ENCODE measurements around the gene ANKRD55. TPM values are rescaled to one million over a fixed set of nuclear protein-coding genes. Genes with fewer than 3 reads are reported as not detected.

Gene ANKRD55
- polyA plus RNA-seq, 1 of the 3 experiments (the other 2 are of a cell fraction), result not detected

DNA sequence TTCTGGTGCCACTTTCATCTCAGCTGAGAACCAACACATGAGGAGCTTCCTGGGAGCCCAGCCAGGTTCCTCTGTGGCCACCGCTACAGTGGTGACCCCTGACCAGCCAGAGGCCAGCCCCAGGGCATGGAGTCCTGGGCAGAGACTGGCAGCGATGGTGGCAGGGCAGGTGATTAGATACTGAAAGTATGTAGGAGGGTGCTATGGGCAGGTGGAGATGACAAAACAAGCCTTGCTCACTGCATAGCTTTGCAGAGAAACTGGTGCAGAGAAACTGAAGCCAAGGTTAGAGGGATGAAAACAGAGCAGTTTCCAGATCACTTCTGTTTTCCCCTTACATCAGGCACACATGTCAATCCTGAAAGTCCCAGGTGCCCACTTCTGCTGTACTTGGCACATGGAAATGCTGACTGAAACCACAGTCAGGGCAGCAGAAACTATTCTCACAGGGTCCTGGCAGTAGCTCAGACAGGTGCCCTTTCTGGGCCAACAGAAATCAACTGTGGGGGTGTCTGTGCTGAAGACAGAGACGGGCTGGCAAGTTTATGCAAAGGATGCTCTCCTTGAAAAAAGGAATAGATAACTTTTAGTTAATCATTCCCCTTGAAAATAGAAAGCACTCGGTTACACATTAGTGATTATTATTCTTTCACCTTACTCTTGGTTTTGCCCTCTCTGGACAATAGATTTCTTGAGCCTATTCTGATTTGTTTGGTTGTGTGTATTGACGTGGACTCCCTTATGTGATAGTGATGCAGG is 90.3 kb downstream of the ANKRD55 start:
- H3K9me2 ChIP-seq, result no peaks in the 10 kb centered on the region
- CTCF ChIA-PET, result no interaction called here
- TF ChIP-seq RCOR1 (IDR thresholded peaks at IDR 0.05; ENCODE audit: low read length), result no peak
- TF ChIP-seq NRF1 (IDR thresholded peaks at IDR 0.05; ENCODE audit: low read depth, low read length), result no peak
- no peak for TF ChIP-seq FOXJ3 (CRISPR knock-in tag; IDR thresholded peaks at IDR 0.05)
- TF ChIP-seq, protein P1, sequence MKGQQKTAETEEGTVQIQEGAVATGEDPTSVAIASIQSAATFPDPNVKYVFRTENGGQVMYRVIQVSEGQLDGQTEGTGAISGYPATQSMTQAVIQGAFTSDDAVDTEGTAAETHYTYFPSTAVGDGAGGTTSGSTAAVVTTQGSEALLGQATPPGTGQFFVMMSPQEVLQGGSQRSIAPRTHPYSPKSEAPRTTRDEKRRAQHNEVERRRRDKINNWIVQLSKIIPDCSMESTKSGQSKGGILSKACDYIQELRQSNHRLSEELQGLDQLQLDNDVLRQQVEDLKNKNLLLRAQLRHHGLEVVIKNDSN (IDR thresholded peaks at IDR 0.05; ENCODE audit: borderline replicate concordance, low read depth), result no peak
- TF ChIP-seq MXI1 (IDR thresholded peaks at IDR 0.05; ENCODE audit: low read depth, low read length), result no peak
- TF ChIP-seq, protein P2, sequence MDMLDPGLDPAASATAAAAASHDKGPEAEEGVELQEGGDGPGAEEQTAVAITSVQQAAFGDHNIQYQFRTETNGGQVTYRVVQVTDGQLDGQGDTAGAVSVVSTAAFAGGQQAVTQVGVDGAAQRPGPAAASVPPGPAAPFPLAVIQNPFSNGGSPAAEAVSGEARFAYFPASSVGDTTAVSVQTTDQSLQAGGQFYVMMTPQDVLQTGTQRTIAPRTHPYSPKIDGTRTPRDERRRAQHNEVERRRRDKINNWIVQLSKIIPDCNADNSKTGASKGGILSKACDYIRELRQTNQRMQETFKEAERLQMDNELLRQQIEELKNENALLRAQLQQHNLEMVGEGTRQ (IDR thresholded peaks at IDR 0.05; ENCODE audit: borderline replicate concordance, low read depth, low read length), result no peak
- no peak for TF ChIP-seq TAF1 (IDR thresholded peaks at IDR 0.05; ENCODE audit: borderline replicate concordance, low read depth, low read length)
- TF ChIP-seq, protein P3, sequence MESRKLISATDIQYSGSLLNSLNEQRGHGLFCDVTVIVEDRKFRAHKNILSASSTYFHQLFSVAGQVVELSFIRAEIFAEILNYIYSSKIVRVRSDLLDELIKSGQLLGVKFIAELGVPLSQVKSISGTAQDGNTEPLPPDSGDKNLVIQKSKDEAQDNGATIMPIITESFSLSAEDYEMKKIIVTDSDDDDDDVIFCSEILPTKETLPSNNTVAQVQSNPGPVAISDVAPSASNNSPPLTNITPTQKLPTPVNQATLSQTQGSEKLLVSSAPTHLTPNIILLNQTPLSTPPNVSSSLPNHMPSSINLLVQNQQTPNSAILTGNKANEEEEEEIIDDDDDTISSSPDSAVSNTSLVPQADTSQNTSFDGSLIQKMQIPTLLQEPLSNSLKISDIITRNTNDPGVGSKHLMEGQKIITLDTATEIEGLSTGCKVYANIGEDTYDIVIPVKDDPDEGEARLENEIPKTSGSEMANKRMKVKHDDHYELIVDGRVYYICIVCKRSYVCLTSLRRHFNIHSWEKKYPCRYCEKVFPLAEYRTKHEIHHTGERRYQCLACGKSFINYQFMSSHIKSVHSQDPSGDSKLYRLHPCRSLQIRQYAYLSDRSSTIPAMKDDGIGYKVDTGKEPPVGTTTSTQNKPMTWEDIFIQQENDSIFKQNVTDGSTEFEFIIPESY (IDR thresholded peaks at IDR 0.05; ENCODE audit: borderline replicate concordance, low read depth), result no peak
- TF ChIP-seq, protein P4, sequence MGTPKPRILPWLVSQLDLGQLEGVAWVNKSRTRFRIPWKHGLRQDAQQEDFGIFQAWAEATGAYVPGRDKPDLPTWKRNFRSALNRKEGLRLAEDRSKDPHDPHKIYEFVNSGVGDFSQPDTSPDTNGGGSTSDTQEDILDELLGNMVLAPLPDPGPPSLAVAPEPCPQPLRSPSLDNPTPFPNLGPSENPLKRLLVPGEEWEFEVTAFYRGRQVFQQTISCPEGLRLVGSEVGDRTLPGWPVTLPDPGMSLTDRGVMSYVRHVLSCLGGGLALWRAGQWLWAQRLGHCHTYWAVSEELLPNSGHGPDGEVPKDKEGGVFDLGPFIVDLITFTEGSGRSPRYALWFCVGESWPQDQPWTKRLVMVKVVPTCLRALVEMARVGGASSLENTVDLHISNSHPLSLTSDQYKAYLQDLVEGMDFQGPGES (IDR thresholded peaks at IDR 0.05; ENCODE audit: low read depth, low read length), result no peak
- TF ChIP-seq ELF1 (IDR thresholded peaks at IDR 0.05), result no peak
- TF ChIP-seq, protein P5, sequence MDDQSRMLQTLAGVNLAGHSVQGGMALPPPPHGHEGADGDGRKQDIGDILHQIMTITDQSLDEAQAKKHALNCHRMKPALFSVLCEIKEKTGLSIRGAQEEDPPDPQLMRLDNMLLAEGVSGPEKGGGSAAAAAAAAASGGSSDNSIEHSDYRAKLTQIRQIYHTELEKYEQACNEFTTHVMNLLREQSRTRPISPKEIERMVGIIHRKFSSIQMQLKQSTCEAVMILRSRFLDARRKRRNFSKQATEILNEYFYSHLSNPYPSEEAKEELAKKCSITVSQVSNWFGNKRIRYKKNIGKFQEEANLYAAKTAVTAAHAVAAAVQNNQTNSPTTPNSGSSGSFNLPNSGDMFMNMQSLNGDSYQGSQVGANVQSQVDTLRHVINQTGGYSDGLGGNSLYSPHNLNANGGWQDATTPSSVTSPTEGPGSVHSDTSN (IDR thresholded peaks at IDR 0.05), result no peak
- TF ChIP-seq TCF12 (IDR thresholded peaks at IDR 0.05), result no peak
- no peak for TF ChIP-seq POLR2AphosphoS5 (IDR thresholded peaks at IDR 0.05; ENCODE audit: low read depth, low read length)
- no peak for TF ChIP-seq NFIC (IDR thresholded peaks at IDR 0.05; ENCODE audit: borderline replicate concordance)
- TF ChIP-seq FOXM1 (IDR thresholded peaks at IDR 0.05; ENCODE audit: low read depth), result no peak
- no peak for TF ChIP-seq TEAD4 (IDR thresholded peaks at IDR 0.05; ENCODE audit: borderline replicate concordance, insufficient read depth)
- TF ChIP-seq, protein P6, sequence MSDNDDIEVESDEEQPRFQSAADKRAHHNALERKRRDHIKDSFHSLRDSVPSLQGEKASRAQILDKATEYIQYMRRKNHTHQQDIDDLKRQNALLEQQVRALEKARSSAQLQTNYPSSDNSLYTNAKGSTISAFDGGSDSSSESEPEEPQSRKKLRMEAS (IDR thresholded peaks at IDR 0.05; ENCODE audit: low read depth), result no peak
- no peak for TF ChIP-seq RXRA (IDR thresholded peaks at IDR 0.05; ENCODE audit: borderline replicate concordance, low read depth)
- no peaks in the 10 kb centered on the region for H3K79me2 ChIP-seq (ENCODE audit: insufficient read depth)
- H3K27ac ChIP-seq (ENCODE audit: low read depth in 2 of 2, low read length in 1 of 2), result no peak overlapping the region
- no peaks in the 10 kb centered on the region for H3K27me3 ChIP-seq (ENCODE audit: insufficient read depth)
- no peak overlapping the region for H3K4me3 ChIP-seq (ENCODE audit: low read depth in 2 of 2, low read length in 1 of 2)
- H4K20me1 ChIP-seq (ENCODE audit: insufficient read depth), result no peaks in the 10 kb centered on the region
- peaks cover 0 to 5% of the 10 kb centered on the region in 2 experiments; a peak in 1 of 4 replicates for H3K4me1 ChIP-seq (ENCODE audit: control insufficient read depth in 1 of 2, insufficient read depth in 2 of 2, low read depth in 1 of 2, low read length in 1 of 2)
- H3K4me2 ChIP-seq, result no peak overlapping the region
- no peaks in the 10 kb centered on the region for H3F3A ChIP-seq (replicated peaks; ENCODE audit: insufficient read depth)
- H3K9ac ChIP-seq, result no peak overlapping the region
- H3K36me3 ChIP-seq (replicated peaks in 1 of 2; ENCODE audit: control insufficient read depth in 1 of 2, insufficient read depth in 2 of 2, low read length in 1 of 2), result no peaks in the 10 kb centered on the region
- H3K9me3 ChIP-seq, result no peaks in the 10 kb centered on the region
- no peak for DNase-seq
- POLR2A ChIA-PET, result no interaction called here
- H2AFZ ChIP-seq (ENCODE audit: low read depth), result no peak overlapping the region
- 77% methylated on average over 5 of the region's 5 CpGs for WGBS (ENCODE audit: low lambda C conversion rate)
